Activated CD4-positive, alpha-beta T cell treated with anti-CD3 and anti-CD28 coated beads, Interleukin-2, amount 50 U/mL, for 24 hours (primary cell): Measurements from ENCODE around the gene RPS6KB2.
A peak's percentile ranks its signal among the peaks of the same experiment; 100 is the strongest.
"Not testable (repeated sequence)": the region's sequence is repeated elsewhere in the genome, so short reads cannot be mapped to it uniquely, and the experiment has no call there.

Experiments used
- DNase-seq, 2 donors: peaks; one replicate each; pipeline ENCODE4 v3.0.0-alpha.2; 2020; ENCODE audit warnings: low read depth in 1 of 2, low spot score in 1 of 2

RPS6KB2 gene

GRCh38 chr11:67465189-67465510, 36.9 kb downstream of the RPS6KB2 start:
- DNase-seq = no peak

- DNase-seq = not testable (repeated sequence)
These were observed 37.2 kb downstream of the RPS6KB2 start for GRCh38 chr11:67465530-67465929.

GRCh38 chr11:67466367-67466766, 38.1 kb downstream of the RPS6KB2 start:
- DNase-seq = no peak

GRCh38 chr11:67466962-67467771, 38.9 kb downstream of the RPS6KB2 start:
- no peak for DNase-seq

- DNase-seq = no peak
These were observed 39.8 kb downstream of the RPS6KB2 start for GRCh38 chr11:67468056-67468455.

DNA sequence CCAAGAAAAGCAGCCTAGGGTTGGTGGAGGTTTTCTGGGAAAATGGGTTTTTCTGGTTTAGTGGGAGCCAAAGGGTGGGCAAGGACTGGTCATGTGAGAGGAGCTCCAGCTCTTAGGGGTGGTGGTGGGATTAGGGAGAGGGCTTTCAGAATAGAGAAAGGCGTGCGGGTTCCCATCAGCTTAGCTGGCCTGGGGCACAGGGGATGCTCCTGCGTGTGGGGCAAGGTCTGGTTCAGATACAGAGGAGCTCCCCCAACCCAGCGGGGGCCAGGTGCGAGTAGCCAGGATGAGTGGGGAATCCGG, 40.1 kb downstream of the RPS6KB2 start:
- no peak for DNase-seq

GRCh38 chr11:67468759-67469507, 40.6 kb downstream of the RPS6KB2 start, which contains the start of gene TMEM134:
Gene TMEM134, minus strand, starts transcription at chr11:67469251. Its CDS starts 59 bp downstream, at chr11:67469192.
- DNase-seq = peak; percentile 88

DNA sequence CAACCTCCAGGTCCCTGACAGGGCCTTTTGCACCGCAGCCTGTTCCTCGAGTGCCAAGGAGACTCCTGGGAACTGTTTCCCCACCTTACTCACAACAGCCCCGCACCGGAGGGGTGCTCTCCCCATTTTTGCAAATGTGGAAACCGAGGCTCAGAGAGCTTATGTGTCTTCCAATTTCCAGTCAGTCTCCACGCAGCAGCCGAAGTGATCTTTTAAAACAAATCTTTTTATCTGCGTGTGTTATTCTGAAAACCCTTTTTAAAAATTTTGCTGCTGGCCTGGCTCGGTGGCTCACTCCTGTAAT, 41.2 kb downstream of the RPS6KB2 start:
- DNase-seq = no peak

GRCh38 chr11:67470337-67471002, 42.2 kb downstream of the RPS6KB2 start:
- no peak for DNase-seq

DNA sequence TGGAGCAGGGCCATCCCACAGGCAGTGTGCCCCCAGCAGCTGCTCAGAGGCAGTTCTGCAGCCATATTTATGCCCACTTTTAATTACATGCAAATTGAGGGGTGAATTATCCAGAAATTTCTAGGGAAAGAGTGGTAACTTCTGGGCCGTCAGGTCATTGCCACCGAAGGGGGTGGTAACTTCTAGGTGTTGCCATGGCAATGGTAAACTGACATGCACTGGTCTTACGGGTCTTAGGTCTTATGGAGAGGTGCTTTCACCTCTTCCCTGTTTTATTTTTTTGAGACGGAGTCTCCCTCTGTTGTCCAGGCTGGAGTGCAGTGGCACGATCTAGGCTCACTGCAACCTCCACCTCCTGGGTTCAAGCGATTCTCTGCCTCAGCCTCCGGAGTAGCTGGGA, 44.6 kb downstream of the RPS6KB2 start:
- no peak for DNase-seq

DNA sequence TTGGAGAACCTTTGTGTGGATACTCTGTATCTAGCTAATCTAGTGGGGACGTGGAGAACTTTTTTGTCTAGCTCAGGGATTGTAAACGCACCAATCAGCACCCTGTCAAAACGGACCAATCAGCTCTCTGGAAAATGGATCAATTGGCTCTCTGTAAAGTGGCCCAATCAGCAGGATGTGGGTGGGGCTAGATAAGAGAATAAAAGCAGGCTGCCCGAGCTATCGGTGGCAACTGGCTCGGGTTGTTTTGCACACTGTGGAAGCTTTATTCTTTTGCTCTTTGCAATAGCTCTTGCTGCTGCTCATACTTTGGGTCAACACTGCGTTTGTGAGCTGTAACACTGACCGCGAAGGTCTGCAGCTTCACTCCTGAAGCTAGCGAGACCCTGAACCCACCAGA, 48.4 kb downstream of the RPS6KB2 start:
- DNase-seq = not testable (repeated sequence)

DNA sequence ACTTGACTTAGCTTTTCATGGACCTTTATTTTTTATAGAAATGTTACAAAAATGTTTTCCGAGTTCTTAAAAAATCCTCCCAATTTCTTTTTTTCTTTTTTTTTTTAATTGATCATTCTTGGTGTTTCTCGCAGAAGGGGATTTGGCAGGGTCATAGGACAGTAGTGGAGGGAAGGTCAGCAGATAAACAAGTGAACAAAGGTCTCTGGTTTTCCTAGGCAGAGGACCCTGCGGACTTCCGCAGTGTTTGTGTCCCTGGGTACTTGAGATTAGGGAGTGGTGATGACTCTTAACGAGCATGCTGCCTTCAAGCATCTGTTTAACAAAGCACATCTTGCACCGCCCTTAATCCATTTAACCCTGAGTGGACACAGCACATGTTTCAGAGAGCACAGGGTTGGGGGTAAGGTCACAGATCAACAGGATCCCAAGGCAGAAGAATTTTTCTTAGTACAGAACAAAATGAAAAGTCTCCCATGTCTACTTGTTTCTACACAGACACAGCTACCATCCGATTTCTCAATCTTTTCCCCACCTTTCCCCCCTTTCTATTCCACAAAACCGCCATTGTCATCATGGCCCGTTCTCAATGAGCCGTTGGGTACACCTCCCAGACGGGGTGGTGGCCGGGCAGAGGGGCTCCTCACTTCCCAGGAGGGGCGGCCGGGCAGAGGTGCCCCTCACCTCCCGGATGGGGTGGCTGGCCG, 49.2 kb downstream of the RPS6KB2 start:
- DNase-seq = not testable (repeated sequence)

- DNase-seq = no peak
These were observed 54.1 kb downstream of the RPS6KB2 start for GRCh38 chr11:67482275-67482826.

DNA sequence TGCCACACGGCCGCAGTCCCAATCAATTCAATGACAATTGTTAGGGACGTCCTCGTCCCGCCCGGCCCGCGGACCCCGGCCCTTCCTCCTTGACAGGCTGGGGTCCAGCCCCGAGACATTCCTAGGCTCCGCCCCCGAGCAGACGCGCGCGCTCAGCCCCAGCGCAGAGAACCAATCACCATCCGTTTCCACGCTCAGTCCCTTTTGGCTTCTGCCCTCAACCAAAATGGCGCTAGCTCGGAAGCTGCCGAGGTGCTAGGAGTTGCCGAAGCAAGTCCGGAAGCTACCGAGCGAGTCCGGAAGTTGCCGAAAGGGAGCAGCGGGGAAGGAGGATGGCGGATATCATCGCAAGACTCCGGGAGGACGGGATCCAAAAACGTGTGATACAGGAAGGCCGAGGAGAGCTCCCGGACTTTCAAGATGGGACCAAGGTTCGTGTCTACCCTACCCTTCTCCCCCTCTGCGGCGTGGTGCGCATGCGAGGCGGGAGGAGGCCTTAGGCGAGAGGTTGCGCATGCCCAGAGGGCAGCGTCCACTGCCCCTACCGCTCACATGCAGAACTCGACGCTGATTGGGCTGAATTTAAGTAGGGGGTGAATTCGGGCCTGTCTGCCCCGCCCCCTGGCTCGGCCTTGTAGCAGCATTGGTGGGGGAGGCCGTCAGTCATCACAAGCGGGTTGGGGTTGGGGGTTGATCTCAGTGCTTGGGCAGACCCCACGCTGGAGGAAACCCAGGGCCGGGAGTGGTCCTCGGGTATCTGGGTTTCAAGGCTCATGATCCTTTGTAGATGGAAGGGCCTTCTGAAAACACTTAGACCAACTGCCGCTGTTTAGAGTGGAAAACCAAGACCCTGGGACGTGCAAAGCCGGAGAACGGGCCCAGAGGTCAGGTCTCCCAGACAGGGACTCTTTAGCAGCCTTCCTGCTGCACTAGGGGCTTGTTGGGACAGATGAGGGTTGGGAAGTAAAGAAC, 54.8 kb downstream of the RPS6KB2 start, which contains the start of gene AIP:
Gene AIP, plus strand, starts transcription at position 200 of the 972 bp plus-strand sequence. Its CDS starts 133 bp downstream, at position 333.
- DNase-seq = peak; percentile 91 to 98

- no peak for DNase-seq
These were observed 55.8 kb downstream of the RPS6KB2 start for GRCh38 chr11:67483831-67484665.

GRCh38 chr11:67484847-67485311, 56.6 kb downstream of the RPS6KB2 start:
- peak in 1 of 2 donors; percentile 70 for DNase-seq
